Measurements from ENCODE around the gene TMED7.

Gene TMED7

GRCh38 chr5:115616892-115617291 lies 8.9 kb downstream of the TMED7 start:
- H3K4me1 ChIP-seq (ENCODE audit: control insufficient read depth in 1 of 2, insufficient read depth in 1 of 2, low read depth in 1 of 2, low read length in 1 of 2), result no peaks in the 10 kb centered on the region
- H3K36me3 ChIP-seq, result peaks cover 52% of the 10 kb centered on the region
- H3K27ac ChIP-seq, result no peak overlapping the region
- no peak for TF ChIP-seq CTCF (IDR thresholded peaks at IDR 0.05)
- no peaks in the 10 kb centered on the region for H3K9me3 ChIP-seq
- H3K27me3 ChIP-seq, result no peaks in the 10 kb centered on the region
- no peak overlapping the region for H3K4me3 ChIP-seq (ENCODE audit: low read depth in 1 of 2, low read length in 1 of 2)

- Histone ChIP-seq H3K27ac (no peak overlapping the region), H3K27me3 (no peaks in the 10 kb centered on the region), H3K9me3 (no peaks in the 10 kb centered on the region), H3K4me3 (ENCODE audit: low read depth in 1 of 2, low read length in 1 of 2) (no peak overlapping the region), H3K36me3 (peaks cover 52% of the 10 kb centered on the region), H3K4me1 (ENCODE audit: control insufficient read depth in 1 of 2, insufficient read depth in 1 of 2, low read depth in 1 of 2, low read length in 1 of 2) (no peaks in the 10 kb centered on the region)
- no peak for TF ChIP-seq CTCF (IDR thresholded peaks at IDR 0.05)
Observed at GRCh38 chr5:115616472-115616871, 9.4 kb downstream of the TMED7 start.

- Histone ChIP-seq H3K27me3 (no peaks in the 10 kb centered on the region), H3K4me1 (ENCODE audit: control insufficient read depth in 1 of 2, insufficient read depth in 1 of 2, low read depth in 1 of 2, low read length in 1 of 2) (no peaks in the 10 kb centered on the region), H3K4me3 (ENCODE audit: low read depth in 1 of 2, low read length in 1 of 2) (no peak overlapping the region), H3K9me3 (no peaks in the 10 kb centered on the region), H3K27ac (no peak overlapping the region), H3K36me3 (peaks cover 36% of the 10 kb centered on the region)
- TF ChIP-seq CTCF (IDR thresholded peaks at IDR 0.05), result no peak
Observed at GRCh38 chr5:115611873-115612272, 14.0 kb downstream of the TMED7 start.

- peaks cover 5% of the 10 kb centered on the region for H3K36me3 ChIP-seq
- H3K4me1 ChIP-seq (ENCODE audit: control insufficient read depth in 1 of 2, insufficient read depth in 1 of 2, low read depth in 1 of 2, low read length in 1 of 2), result peaks cover 6 to 11% of the 10 kb centered on the region in 2 experiments
Observed at GRCh38 chr5:115607935-115608334, 17.9 kb downstream of the TMED7 start.

GRCh38 chr5:115605436-115605835 lies 20.4 kb downstream of the TMED7 start:
- Histone ChIP-seq H3K36me3 (peaks cover under 1% of the 10 kb centered on the region), H3K4me3 (ENCODE audit: low read depth in 1 of 2, low read length in 1 of 2) (no peak overlapping the region), H3K9me3 (no peaks in the 10 kb centered on the region), H3K27me3 (no peaks in the 10 kb centered on the region), H3K27ac (no peak overlapping the region), H3K4me1 (ENCODE audit: control insufficient read depth in 1 of 2, insufficient read depth in 1 of 2, low read depth in 1 of 2, low read length in 1 of 2) (peaks cover 25 to 28% of the 10 kb centered on the region in 2 experiments)
- no peak for TF ChIP-seq CTCF (IDR thresholded peaks at IDR 0.05)

More at GRCh38 chr5:115607935-115608334, 17.9 kb downstream of the TMED7 start:
- Histone ChIP-seq H3K27me3 (no peaks in the 10 kb centered on the region), H3K4me3 (ENCODE audit: low read depth in 1 of 2, low read length in 1 of 2) (no peak overlapping the region), H3K27ac (no peak overlapping the region), H3K9me3 (no peaks in the 10 kb centered on the region)
- no peak for TF ChIP-seq CTCF (IDR thresholded peaks at IDR 0.05)
